LHCN-M2 (cell line): ENCODE data around the gene WNK1. TPM values are rescaled to one million over a fixed set of nuclear protein-coding genes. Genes with fewer than 3 reads are reported as not detected.
"Not testable (repeated sequence)": the region's sequence is repeated elsewhere in the genome, so short reads cannot be mapped to it uniquely, and the experiment has no call there.

Experiments used
- DNase-seq: peaks from one replicate; pipeline ENCODE4 v3.0.0-alpha.2; 2012; ENCODE audit warnings: low read depth
- polyA plus RNA-seq: library from polyadenylated mRNA; unstranded; fragments of >200 nt; gene quantifications from one replicate; pipeline ENCODE4 v1.2.1, GENCODE V29; 2012; ENCODE audit warnings: missing spikeins
- total RNA-seq: library from RNA; depleted of rRNA; stranded (reverse); fragments of >200 nt; gene quantifications from 2 replicates; pipeline ENCODE4 v1.2.3, GENCODE V29; 2014; rRNA removed

Gene WNK1
- total RNA-seq, result 72.2 and 83.0 TPM in 2 replicates
- polyA plus RNA-seq, result 52.6 TPM

GRCh38 chr12:751999-752694 lies at the start of gene WNK1:
Gene WNK1, plus strand, starts transcription at chr12:752579. Its CDS starts 987 bp downstream, at chr12:753566.
- peak; percentile 99 for DNase-seq

GRCh38 chr12:704516-705242 lies 47.7 kb upstream of the WNK1 start:
- no peak for DNase-seq

GRCh38 chr12:708084-708483 lies 44.3 kb upstream of the WNK1 start:
- not testable (repeated sequence) for DNase-seq

GRCh38 chr12:709455-710020 lies 42.8 kb upstream of the WNK1 start:
- no peak for DNase-seq

- peak; percentile 83 for DNase-seq
These were observed 40.1 kb upstream of the WNK1 start for GRCh38 chr12:712172-712863.

GRCh38 chr12:713281-713875 lies 39.0 kb upstream of the WNK1 start:
- DNase-seq, result peak; percentile 33

- peak; percentile 25 for DNase-seq
These were observed 35.9 kb upstream of the WNK1 start for GRCh38 chr12:716506-716905.

GRCh38 chr12:718756-719102 lies 33.6 kb upstream of the WNK1 start:
- DNase-seq, result no peak

- DNase-seq, result no peak
These were observed 32.0 kb upstream of the WNK1 start for GRCh38 chr12:720231-720941.

- DNase-seq, result peak; percentile 59
These were observed 28.1 kb upstream of the WNK1 start for GRCh38 chr12:724194-724855.

- no peak for DNase-seq
These were observed 27.3 kb upstream of the WNK1 start for GRCh38 chr12:725076-725475.

- peak; percentile 99 for DNase-seq
These were observed 25.9 kb upstream of the WNK1 start for GRCh38 chr12:726281-727140.

- peak; percentile 91 for DNase-seq
These were observed 25.1 kb upstream of the WNK1 start for GRCh38 chr12:727321-727720.

- peak; percentile 42 for DNase-seq
These were observed 23.6 kb upstream of the WNK1 start for GRCh38 chr12:728781-729180.

GRCh38 chr12:729221-729620 lies 23.2 kb upstream of the WNK1 start:
- DNase-seq, result no peak

GRCh38 chr12:730550-730949 lies 21.8 kb upstream of the WNK1 start:
- no peak for DNase-seq

- no peak for DNase-seq
These were observed 15.1 kb upstream of the WNK1 start for GRCh38 chr12:737122-737739.

GRCh38 chr12:738712-739111 lies 13.7 kb upstream of the WNK1 start:
- no peak for DNase-seq

GRCh38 chr12:739349-739748 lies 13.0 kb upstream of the WNK1 start:
- DNase-seq, result no peak
